Measurements from ENCODE around the gene ADNP2.

ADNP2 gene, protein sequence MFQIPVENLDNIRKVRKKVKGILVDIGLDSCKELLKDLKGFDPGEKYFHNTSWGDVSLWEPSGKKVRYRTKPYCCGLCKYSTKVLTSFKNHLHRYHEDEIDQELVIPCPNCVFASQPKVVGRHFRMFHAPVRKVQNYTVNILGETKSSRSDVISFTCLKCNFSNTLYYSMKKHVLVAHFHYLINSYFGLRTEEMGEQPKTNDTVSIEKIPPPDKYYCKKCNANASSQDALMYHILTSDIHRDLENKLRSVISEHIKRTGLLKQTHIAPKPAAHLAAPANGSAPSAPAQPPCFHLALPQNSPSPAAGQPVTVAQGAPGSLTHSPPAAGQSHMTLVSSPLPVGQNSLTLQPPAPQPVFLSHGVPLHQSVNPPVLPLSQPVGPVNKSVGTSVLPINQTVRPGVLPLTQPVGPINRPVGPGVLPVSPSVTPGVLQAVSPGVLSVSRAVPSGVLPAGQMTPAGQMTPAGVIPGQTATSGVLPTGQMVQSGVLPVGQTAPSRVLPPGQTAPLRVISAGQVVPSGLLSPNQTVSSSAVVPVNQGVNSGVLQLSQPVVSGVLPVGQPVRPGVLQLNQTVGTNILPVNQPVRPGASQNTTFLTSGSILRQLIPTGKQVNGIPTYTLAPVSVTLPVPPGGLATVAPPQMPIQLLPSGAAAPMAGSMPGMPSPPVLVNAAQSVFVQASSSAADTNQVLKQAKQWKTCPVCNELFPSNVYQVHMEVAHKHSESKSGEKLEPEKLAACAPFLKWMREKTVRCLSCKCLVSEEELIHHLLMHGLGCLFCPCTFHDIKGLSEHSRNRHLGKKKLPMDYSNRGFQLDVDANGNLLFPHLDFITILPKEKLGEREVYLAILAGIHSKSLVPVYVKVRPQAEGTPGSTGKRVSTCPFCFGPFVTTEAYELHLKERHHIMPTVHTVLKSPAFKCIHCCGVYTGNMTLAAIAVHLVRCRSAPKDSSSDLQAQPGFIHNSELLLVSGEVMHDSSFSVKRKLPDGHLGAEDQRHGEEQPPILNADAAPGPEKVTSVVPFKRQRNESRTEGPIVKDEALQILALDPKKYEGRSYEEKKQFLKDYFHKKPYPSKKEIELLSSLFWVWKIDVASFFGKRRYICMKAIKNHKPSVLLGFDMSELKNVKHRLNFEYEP

DNA sequence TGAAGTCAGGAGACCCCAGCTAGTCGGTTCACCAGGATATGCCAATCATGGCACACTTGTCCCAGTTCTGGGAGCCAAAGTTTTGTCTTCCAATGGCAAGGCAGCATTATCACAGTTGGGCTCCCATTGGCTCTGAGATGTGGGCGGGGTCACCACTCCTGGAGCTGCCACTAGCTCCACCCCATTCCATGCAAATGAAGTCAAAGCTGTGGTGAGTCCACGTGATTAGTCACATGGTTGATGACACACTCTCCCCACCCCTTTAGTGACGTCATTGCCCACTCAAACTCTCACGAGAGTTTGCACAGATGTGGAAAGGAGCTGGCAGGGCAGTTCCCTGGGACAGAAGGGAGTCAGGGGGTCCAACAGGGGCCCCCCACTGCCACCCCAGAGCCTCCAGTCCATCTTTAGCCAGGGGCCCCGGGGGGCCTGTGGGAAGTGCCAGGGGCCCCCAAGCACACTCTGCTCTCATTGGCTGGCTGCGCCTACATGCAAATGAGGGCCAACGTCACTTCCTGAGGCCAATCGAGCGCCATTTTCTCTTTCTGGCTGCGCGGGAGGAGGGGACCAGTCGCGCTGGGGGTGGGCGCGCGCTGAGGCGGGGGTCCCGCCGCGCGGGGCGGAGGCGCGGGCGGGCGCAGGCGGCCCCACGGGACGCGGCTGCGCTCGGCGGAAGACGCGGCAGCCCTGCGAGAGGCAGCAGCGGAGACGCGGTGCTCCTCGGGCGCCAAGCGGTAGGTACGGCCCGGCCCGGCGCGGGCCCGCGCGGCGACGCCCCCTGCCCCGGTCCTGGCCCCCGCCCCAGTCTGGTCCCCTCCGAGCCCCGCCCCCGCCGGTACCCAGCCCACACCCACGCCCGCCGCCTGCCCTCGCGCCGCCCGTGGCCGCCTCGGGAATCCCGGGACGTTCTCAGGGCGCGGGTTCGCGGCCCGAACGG, at the start of gene ADNP2:
TSS of gene ADNP2 (plus strand) at position 524 of the 937 bp plus-strand sequence. CDS start 8,281 bp downstream, outside the sequence.
- DNase-seq = no peak

DNA sequence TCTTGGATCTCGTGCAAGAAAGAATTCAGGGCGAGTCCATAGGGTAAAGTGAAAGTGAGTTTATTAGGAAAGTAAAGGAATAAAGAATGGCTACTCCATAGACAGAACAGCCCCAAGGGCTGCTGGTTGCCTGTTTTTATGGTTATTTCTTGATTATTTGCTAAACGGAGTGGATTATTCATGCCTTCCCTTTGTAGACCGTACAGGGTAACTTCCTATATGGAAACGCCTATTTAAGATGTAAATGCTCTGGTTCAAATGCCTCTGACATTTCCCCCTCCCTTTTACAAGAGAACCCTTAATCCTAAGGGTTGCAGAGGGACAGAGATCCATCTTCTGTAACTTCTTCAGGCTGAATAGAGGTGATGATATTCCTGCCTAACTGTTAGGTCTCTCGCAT, 49.1 kb upstream of the ADNP2 start:
- DNase-seq = no peak

DNA sequence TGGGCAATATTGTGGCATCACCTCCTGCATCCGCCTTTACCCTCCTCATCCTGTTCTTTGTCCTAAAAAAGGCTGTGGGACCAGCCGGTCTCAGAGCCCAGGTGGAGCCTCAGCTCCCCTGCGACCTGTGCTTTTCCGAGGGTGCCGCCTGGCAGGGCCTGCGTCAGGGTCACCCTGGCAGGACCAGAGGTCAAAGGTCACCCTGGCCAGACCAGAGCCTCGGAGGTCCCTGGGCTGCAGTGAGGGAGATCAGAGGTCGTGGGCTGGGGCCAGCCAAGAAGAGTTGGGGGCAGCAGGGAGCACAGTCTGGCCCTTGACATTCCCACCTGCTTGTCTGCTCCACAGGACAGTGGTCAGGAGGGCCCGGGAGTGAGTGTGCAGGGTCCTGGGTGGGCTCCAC, 43.4 kb upstream of the ADNP2 start:
- no peak for DNase-seq

DNA sequence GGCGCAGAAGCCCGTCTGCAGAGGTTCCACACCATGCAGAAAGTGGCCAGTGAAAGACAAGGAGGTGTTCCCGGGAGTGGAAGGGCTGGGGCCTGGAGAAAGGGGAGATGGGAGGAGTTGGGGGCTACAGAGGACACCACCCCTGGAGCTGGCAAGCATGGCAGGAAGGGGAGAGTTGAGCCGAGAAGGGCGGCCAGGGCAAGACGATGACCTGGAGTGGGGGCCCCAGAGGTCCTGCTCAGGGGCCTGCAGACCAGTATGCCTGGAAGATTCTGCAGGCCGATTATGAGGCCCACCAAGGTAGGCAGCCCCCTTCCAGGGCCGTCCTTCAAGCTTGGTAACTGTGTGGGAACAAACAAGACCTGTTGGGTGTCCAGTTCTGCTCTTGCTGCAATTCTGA, 41.7 kb upstream of the ADNP2 start:
- DNase-seq = no peak

DNA sequence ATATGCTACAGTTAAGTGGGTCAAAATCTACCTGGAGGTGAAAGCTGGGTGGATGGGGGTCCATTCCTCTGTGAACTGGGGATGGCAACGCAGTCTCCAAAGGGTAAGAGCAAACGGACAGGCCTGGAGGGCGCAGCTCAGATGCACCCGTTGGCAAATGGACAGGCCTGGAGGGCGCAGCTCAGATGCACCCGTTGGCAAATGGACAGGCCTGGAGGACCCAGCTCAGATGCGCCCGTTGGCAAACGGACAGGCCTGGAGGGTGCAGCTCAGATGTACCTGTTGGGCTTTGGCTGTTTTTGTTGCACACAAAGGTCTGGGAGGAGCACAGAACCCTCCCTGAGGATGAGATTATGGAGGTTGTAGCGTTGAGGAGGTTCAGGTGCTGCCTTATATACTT, 41.2 kb upstream of the ADNP2 start:
- no peak for DNase-seq

DNA sequence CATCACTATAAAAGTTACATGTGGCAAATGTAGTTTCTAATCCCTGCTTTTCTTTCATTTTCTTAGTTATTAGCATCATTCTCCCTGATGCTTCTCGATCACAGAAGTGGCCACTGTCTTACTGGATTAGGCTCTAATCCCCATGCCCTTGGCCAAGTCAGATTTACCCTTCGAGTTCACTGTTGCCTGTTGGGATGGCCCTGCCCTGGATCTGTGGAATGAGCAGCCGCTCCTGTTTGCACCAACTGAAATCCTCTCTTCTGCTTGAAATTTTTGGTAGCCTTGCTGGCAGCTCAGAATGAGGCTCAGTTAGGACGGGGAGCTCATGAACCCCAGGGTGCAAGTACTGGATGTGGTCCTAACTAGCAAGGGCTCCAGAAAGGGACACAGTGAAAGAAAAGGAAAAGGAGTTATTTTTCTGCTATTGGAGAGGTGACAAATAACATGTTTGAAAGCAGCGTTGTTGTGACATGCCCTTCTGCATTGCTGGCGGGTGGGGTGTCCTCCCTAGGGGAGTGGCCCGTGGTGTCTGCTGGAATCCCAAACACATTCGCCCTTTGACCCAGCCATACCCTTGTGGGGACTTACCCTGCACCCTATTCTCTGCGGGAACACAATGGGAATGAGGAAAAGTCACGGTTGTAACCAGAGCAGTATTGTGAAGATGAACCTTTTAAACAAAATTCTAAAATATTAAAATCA, 40.3 kb upstream of the ADNP2 start:
- no peak for DNase-seq

DNA sequence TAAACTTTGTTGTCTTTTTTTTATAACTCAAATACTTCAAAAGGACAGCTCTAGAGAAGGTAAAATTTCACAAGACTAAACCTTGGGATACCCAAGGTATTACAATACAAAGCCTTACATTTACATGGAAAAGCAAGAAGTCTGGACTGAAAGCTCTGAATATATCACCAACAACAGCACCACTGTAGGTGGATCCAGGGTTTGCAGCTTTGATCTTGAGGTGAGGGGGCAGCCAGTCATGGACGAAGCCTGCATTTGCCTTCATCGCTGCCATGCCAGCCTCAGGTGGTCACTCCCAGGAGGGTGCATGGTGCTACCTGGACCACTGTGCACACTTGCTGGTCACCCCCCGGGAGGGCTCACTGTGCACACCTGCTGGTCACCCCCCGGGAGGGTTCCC, 38.2 kb upstream of the ADNP2 start:
- no peak for DNase-seq

DNA sequence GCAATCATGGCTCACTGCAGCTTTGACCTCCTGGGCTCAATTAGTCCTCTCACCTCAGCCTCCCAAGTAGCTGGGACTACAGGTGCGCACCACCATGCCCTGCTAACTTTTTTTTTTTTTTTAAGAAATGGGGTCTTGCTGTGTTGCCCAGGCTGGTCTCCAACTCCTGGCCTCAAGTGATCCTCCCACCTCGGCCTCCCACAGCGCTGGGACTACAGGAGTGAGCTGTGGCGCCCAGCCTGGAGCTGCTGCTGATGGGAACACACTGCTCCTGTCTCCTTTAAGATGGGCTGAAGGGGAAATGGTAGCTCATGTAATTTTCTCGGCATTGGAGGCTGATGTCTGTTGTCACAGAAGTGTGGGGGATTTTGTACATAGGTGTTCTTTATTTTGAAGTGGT, 34.9 kb upstream of the ADNP2 start:
- DNase-seq = no peak

DNA sequence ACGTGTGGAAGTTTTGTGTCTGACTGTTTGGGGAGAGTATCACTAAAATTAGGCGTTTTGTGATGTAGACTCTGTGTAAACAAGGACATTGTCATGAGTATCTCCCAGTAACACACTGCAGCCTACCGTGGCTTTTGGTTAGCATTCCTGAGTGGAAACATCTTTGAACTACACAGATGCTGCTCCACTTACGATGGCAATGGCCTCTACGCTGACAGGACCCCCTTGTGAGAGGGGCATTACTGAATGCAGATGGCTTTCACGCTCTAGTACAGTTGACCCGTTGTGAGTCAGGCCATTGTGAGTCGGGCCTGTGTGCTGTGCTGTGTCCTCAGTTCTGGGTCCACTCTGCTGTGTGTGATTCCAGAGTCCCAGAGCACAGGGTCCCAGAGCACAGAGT, 34.4 kb upstream of the ADNP2 start:
- no peak for DNase-seq

DNA sequence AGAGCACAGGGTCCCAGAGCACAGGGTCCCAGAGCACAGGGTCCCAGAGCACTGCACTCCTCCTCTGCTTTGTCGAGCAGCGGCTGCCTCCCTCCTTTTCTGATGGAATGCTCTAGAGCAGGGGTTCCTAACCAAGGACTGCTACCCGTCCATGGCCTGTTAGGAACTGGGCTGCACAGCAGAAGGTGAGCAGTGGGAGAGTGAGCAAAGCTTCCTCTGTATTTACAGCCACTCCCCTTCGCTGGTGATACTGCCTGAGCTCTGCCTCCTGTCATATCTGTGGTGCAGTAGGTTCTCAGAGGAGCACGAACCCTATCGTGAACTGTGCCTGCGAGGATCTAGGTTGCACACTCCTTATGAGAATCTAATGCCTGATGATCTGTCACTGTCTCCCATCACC, 33.1 kb upstream of the ADNP2 start:
- no peak for DNase-seq

DNA sequence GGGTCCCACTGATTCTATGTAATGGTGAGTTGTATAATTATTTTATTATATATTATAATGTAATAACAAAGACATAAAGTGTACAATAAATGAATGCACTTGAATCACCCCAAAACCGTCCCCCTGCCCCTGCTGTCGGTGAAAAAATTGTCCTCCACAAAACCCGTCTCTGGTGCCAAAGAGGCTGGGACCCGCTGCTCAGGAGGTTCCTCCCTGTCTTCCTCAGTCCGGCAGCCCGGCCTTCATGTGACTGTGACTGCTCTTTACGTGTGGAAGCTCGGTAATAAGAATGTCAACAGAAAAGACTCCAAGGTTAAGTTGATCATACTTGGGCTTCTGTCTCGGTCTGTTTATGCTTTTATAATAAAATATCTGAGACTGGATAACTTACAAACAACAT, 32.7 kb upstream of the ADNP2 start:
- no peak for DNase-seq

DNA sequence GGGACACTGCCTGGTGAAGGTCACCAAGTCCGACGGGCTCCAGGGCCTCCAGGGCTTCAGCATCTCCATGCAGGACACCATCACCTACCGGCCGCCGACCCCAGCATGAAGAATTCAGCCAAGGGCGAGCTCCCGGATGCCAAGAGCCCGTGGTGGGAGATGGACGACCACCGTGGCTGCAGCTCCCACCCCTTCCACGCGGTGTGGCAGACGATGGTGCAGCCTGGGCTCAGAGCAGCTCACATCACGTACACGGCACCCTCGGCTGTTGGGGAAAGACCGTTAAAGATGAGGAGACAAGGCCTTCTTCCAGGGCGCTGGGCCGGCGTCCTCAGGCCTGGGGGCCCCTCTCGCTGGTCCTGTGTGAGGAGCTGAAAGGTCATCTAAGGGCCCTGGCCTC, 31.2 kb upstream of the ADNP2 start:
- no peak for DNase-seq

DNA sequence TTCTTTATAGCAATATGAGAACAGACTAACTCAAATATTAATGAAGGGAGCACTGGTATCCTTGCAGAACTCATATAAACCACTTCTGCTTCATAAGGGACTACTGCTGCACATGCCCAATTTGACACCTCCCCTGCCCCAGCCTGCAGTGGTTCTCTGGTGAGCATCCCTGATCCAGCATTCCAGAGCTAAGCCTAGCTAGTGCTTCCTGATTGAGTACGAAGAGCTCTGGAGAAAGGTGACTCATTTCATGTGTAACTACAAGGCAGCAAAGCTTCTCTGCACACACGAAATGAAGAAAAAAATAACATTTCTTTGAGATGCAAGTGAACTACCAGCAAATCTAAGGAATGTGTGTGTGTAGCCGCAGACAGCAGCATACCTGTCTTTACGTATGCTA, 22.8 kb upstream of the ADNP2 start:
- DNase-seq = no peak

DNA sequence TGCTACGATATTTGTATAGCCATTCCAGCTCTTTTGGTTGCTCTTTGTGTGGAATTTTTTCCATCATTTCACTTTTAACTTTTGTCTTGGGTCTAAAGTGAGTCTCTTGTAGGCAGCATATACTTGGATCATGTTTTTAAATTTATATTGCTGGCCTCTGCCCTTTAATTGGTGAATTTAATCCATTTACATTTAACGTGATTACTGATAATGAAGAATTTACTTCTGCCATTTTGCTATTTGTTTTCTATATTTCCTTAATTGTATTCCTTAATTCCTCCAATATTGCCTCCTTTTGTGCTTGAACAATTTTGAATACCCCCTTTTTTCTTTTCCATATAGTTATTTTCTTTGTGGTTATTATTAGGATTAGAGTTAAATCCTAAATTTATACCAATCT, 21.0 kb upstream of the ADNP2 start:
- DNase-seq = no peak

DNA sequence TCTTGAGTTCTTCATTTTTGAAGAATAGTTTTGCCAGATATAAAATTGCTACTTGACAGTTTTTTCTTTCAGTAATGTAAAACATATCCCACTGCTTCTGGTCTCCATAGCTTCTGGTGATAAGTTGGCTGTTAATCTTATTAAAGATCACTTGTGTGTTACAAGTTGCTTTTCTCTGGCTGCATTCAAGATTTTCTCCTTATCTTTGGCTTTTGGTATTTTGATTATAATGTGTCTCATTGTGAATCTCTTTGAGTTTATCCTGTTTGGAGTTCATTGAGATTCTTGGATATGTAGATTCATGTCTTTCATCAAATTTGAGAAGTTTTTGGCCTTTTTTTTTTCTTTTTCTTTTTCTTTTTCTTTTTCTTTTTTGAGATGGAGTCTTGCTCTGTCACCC, 20.2 kb upstream of the ADNP2 start:
- DNase-seq = no peak

DNA sequence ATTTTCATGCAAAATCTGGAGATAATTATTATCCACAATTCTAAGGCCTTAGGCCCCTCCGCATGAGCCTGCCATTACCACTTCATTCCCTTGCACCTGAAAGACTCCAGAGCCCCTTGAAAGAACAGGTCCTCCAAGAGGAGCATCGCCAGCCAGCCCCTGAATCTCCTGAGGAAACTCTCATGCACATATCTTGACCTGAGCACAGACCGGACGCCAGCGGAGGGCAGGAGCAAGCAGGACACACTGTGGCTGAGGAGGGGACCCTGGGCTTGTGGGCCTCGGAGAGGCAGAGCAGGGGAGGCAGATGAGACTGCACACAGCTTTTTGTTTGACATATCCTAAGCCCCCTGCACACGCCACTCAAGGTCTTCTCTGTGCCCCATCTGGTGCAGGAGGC, 13.6 kb upstream of the ADNP2 start:
- no peak for DNase-seq

DNA sequence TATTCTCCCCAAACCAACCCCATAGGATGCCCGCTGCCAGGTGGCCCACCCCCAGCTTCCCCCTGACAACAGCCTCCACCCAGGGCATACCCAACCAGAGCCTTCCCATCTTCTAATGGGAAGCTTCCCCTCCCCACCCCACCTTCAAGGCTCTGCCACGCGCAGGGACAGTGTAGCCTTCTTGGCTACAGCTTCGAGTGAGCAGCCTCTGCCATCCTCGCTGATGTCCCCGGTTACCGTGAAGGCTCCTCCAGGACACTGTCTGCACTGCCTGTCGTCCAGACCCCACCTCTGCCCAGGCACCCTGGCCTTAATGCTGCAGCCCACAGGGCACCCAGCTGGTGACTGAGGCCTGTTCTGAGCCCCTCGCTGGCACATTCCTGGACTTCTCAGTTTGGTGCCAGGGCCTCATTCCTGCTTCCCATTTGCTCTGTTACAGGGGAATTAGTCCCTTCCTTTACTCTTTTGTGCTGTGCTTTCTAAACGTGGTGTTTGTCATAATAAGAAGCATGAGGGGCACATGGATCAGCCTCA, 13.0 kb upstream of the ADNP2 start:
- no peak for DNase-seq

DNA sequence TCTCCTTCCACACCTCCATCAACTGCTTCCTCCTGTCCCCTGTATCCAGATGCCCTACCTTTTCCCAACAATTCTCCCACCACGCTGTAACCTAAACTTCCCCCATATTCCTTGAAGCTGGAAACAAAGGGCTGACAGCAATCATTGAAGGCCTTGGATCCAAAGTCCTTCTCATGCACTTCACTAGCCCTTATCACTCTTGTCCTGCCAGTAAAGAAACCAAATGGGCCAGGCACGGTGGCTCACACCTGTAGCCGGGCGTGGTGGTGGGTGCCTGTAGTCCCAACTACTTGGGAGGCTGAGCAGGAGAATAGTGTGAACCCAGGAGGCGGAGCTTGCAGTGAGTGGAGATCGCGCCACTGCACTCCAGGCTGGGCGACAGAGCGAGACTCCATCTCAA, 11.9 kb upstream of the ADNP2 start:
- DNase-seq = no peak

DNA sequence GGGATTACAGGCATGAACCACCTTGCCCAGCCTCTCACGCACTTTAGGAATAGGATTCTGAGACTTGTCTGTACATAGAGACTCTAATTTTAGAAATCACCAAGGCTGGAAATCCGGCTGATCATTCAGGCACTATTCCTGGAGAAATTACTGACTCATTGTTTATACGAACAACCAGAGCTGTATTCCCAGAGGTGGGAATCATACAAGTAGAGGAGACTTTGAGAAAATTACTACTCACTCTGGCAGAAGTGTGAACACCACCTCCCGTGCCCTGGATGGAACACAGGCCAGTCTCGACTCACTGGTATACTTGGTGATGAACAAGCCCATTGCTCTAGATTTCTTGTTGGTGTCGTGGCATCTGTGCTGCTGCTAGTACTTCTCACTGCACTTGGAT, 5.8 kb upstream of the ADNP2 start:
- DNase-seq = no peak

DNA sequence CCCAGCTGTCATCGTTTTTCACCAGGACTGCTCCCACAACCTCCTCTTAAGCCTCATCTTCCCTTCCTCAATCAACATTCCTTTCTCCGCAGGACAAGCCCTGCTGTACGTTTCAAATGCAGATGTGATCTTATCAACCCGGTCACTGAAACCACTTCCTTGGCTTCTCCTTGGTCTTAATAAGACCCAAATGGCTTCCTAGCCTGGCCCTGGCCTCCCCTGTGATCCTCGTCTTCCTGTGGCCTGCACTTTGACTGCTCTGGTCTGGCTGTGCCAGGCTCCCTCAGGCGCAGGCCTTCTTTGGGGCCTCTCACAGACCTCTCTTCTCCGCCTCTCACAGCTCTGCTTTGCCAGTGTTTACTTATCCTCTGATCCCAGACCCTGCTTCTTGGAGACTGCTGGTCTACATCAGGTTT, 4.7 kb upstream of the ADNP2 start:
- DNase-seq = no peak

DNA sequence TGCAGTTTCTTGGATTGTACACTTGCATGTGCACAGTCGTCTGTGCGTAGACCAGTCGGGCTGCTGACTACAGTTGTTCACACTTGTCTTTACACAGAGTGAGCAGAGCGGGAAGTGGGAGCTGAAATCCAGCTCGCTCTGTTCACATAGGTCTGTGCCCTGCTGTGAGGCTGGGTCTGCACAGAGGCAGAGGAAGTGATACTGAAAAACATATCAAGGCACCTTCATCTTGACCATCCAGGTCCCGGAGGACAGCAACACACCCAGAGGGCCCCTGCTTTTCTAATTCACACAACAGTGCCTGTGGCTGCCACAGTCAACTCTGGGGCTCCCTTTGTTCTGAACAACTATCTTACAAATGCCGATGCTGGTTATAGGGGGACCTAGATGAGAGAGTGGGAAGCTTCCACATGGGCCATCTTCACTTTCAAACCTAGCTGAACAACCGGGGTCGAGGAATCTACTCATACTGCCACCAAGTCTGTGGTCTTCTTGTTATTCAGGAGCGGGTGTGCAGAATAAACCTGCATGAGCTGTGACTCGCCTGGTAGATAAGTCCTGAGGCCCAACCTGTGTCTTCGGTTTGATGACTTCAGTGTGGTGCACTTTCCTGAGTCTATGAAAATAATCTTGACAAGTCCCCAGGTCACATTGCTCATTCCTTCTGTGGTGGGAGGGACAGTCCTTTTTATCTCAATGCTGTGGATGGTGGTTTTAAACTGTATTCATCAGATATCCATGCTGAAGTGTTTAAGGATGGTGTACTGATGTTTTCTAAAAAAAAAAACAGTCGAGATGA, 3.5 kb upstream of the ADNP2 start:
- DNase-seq = no peak

Data from NCI-H1417 treated with DMSO at 0.1 percent for 48 hours (cell line).